Neuron (in vitro differentiated cells): ENCODE results near the gene MED27.

Experiments used
- H2AFZ ChIP-seq: one replicate; pipeline ENCODE4 v1.6.1; 2013; ENCODE audit warnings: low read depth, mild to moderate bottlenecking, inconsistent platforms, low read length, moderate library complexity
- H3K27me3 ChIP-seq: one replicate; pipeline ENCODE4 v1.6.1; 2013; ENCODE audit warnings: low read length; ENCODE audit not compliant: insufficient read depth
- H3K36me3 ChIP-seq: one replicate; pipeline ENCODE4 v1.6.1; 2013; ENCODE audit warnings: low read length; ENCODE audit not compliant: insufficient read depth
- H3K4me1 ChIP-seq: one replicate; pipeline ENCODE4 v1.6.1; 2013; ENCODE audit warnings: low read length; ENCODE audit not compliant: insufficient read depth
- H3K4me3 ChIP-seq: 2 replicates; pipeline ENCODE4 v1.5.1; 2013; ENCODE audit warnings: mild to moderate bottlenecking, low read length, moderate library complexity
- H3K9me3 ChIP-seq: one replicate; pipeline ENCODE4 v1.6.1; 2013; ENCODE audit warnings: low read length

MED27 gene

DNA sequence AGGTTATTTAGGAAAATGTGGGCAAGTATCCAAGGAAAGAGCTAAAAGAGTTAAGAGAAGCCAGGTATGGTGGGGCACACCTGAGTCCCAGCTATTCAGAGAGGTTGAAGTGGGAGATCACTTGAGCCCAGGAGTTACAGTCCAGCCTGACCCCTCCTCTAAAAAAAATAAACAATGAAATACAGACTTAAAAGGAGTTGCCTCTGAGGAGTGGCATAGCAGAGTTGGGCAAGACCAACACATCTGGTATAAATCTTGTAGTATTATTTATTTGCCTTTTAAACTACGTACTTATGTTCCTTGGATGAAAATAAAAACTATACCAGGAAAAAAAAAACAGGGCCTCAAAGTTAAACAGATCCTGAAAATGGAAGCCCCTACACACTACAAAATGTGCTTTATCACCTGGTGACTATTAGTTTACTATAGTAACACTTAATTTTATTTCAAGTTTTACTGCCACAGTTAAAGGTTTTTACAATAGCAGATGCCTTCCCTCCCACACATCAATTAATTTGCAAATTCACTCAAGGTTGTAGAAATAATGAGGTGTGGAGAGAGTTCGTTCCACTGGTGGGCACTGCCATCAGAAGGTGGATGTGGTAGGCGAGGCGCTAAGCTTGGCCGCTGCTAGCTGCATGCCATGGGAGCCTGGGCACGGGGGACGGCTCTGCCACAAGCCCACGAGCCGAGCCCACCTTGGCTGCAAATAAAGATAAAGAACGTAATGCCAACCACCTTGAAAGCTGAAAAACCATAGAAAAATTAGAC is 48.0 kb downstream of the MED27 start:
- no peaks in the 10 kb centered on the region for H3K9me3 ChIP-seq
- H3K36me3 ChIP-seq = no peaks in the 10 kb centered on the region
- no peaks in the 10 kb centered on the region for H3K27me3 ChIP-seq
- H2AFZ ChIP-seq = no peak overlapping the region
- no peak overlapping the region for H3K4me3 ChIP-seq
- H3K4me1 ChIP-seq = peaks cover 46% of the 10 kb centered on the region

- Histone ChIP-seq H3K36me3 (no peaks in the 10 kb centered on the region), H3K4me3 (no peak overlapping the region), H3K4me1 (peaks cover 46% of the 10 kb centered on the region), H3K9me3 (no peaks in the 10 kb centered on the region), H2AFZ (no peak overlapping the region), H3K27me3 (no peaks in the 10 kb centered on the region)
Measured at GRCh38 chr9:132030626-132031325, 48.9 kb downstream of the MED27 start.

- H3K4me1 ChIP-seq = peaks cover 24% of the 10 kb centered on the region
- H3K9me3 ChIP-seq = no peaks in the 10 kb centered on the region
- no peaks in the 10 kb centered on the region for H3K36me3 ChIP-seq
- H3K4me3 ChIP-seq = no peak overlapping the region
- no peaks in the 10 kb centered on the region for H3K27me3 ChIP-seq
- no peak overlapping the region for H2AFZ ChIP-seq
Measured at GRCh38 chr9:132027752-132028663, 51.7 kb downstream of the MED27 start.

GRCh38 chr9:132026932-132027585 is 52.6 kb downstream of the MED27 start:
- Histone ChIP-seq H2AFZ (no peak overlapping the region), H3K9me3 (no peaks in the 10 kb centered on the region), H3K36me3 (no peaks in the 10 kb centered on the region), H3K4me1 (peaks cover 15% of the 10 kb centered on the region), H3K27me3 (no peaks in the 10 kb centered on the region), H3K4me3 (no peak overlapping the region)

DNA sequence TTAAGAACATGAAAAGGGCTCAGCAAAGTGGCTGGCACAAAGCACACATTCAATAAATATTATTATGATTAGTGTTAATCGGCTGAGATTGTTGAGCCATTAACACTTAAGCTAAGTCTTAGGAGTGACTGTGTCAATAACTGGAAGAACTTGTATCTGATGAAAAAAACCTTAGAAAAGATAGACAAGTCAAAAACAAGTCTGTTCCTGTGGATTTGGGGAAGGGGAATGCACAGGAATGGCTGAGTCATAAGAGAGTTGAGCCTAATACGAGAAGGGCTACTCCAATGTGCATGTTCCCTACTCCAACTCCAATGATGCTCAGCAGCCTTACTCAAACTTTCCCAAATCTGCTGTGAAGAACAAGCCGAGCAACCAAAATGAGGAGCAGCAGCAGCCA is 53.9 kb downstream of the MED27 start:
- Histone ChIP-seq H3K36me3 (no peaks in the 10 kb centered on the region), H2AFZ (no peak overlapping the region), H3K9me3 (no peaks in the 10 kb centered on the region), H3K4me3 (no peak overlapping the region), H3K4me1 (peaks cover 19% of the 10 kb centered on the region), H3K27me3 (no peaks in the 10 kb centered on the region)

- Histone ChIP-seq H3K27me3 (no peaks in the 10 kb centered on the region), H3K9me3 (no peaks in the 10 kb centered on the region), H2AFZ (no peak overlapping the region), H3K4me3 (no peak overlapping the region), H3K4me1 (peaks cover 15% of the 10 kb centered on the region), H3K36me3 (no peaks in the 10 kb centered on the region)
Measured at GRCh38 chr9:132024589-132024988, 55.1 kb downstream of the MED27 start.

- no peaks in the 10 kb centered on the region for H3K9me3 ChIP-seq
- no peak overlapping the region for H3K4me3 ChIP-seq
- H2AFZ ChIP-seq = no peak overlapping the region
- no peaks in the 10 kb centered on the region for H3K27me3 ChIP-seq
- peaks cover 15% of the 10 kb centered on the region for H3K4me1 ChIP-seq
- H3K36me3 ChIP-seq = no peaks in the 10 kb centered on the region
Measured at GRCh38 chr9:132023419-132024180, 56.1 kb downstream of the MED27 start.

GRCh38 chr9:132020820-132021510 is 58.7 kb downstream of the MED27 start:
- Histone ChIP-seq H3K9me3 (no peaks in the 10 kb centered on the region), H3K36me3 (no peaks in the 10 kb centered on the region), H3K27me3 (no peaks in the 10 kb centered on the region), H3K4me1 (peaks cover 15% of the 10 kb centered on the region), H3K4me3 (no peak overlapping the region), H2AFZ (no peak overlapping the region)

DNA sequence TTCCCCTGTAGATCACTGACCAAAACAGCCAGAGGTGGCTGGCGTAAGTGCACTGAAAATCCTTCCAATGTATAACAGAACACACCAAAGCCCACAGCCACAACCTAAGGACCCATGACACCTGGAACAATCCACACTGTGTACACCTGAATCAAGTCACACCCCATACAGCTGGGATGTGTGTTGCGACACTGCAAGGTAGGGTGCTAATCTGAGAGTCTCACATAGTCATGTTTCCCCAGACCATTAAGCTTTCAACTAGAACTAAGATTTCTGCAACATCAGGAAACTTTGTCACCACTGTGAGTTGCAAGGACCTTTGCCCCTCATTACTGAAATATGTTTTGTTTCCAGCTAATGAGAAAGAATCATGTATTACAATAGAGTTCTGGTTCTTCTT is 59.4 kb downstream of the MED27 start:
- peaks cover 15% of the 10 kb centered on the region for H3K4me1 ChIP-seq
- no peak overlapping the region for H3K4me3 ChIP-seq
- H3K27me3 ChIP-seq = no peaks in the 10 kb centered on the region
- H2AFZ ChIP-seq = no peak overlapping the region
- H3K36me3 ChIP-seq = no peaks in the 10 kb centered on the region
- H3K9me3 ChIP-seq = no peaks in the 10 kb centered on the region

DNA sequence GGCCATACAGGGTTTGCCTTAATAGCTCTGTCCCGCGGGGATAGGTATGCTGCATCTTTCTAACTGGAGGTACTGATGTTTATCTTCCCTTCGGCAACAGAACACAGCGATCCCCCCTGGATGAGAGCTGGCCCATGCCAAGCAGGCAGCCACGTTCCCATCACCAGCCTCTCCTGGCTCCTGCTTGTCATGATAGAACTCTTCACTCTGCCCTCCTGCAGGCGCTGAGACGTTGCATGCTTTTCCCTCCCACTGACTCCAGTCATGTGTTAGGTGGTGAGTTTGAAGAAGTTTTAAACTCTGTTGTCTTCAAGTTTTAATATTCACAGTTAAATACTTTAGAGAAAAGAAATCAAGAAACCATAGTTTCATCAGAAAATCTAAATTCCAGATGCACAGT is 60.0 kb downstream of the MED27 start:
- Histone ChIP-seq H3K4me1 (peaks cover 15% of the 10 kb centered on the region), H3K4me3 (no peak overlapping the region)

DNA sequence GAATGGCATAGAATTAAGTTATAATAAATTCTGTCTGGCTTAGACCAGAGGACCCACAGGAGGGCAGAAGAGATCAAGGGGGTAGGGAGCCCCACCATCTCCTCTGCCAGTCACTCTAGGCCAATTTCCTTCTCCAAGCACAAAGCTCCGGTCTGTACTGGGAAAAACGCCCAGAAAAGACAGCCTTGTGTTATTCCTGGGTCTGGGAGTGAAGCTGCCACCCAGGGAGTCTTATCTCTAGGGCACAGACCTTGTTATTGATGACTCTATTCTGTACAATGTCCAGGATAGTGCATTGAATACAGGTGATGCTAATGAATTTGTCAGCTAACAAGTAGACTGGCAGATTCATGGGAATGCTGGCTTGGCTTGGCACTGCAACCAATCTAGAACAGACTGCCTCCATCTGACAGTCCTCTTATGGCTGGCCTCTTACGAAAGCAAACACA is 60.7 kb downstream of the MED27 start:
- H3K27me3 ChIP-seq = no peaks in the 10 kb centered on the region
- no peaks in the 10 kb centered on the region for H3K9me3 ChIP-seq
- H2AFZ ChIP-seq = no peak overlapping the region
- H3K4me3 ChIP-seq = no peak overlapping the region
- H3K4me1 ChIP-seq = peaks cover 12% of the 10 kb centered on the region
- H3K36me3 ChIP-seq = no peaks in the 10 kb centered on the region

More for the DNA sequence above, 60.0 kb downstream of the MED27 start:
- Histone ChIP-seq H3K36me3 (no peaks in the 10 kb centered on the region), H3K27me3 (no peaks in the 10 kb centered on the region), H2AFZ (no peak overlapping the region), H3K9me3 (no peaks in the 10 kb centered on the region)

DNA sequence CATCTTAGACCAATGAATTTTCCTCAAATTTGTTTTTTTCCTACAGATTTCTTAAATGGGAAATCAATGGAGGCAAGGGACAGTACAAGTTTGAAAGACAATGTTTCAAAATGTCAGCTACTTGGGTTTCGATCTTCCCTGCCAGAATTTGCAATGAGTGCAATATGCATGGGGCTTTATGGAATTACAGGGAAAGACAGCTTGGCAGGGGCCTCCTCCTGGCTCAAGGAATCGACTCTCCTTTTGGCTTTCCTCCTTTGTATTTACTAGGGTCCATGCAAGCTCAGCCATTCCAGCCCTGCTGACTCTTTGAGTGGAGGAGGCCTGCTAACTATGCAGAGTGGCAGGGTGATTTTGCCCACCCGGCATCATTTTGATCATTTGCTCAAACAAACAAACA is 63.2 kb downstream of the MED27 start:
- no peaks in the 10 kb centered on the region for H3K27me3 ChIP-seq

More for the DNA sequence above, 63.2 kb downstream of the MED27 start:
- no peak overlapping the region for H2AFZ ChIP-seq
- H3K4me3 ChIP-seq = no peak overlapping the region
- H3K9me3 ChIP-seq = no peaks in the 10 kb centered on the region
- peaks cover 2% of the 10 kb centered on the region for H3K36me3 ChIP-seq
- H3K4me1 ChIP-seq = peaks cover 12% of the 10 kb centered on the region
